ENCODE results near the gene TNK1.

The TNK1 gene

DNA sequence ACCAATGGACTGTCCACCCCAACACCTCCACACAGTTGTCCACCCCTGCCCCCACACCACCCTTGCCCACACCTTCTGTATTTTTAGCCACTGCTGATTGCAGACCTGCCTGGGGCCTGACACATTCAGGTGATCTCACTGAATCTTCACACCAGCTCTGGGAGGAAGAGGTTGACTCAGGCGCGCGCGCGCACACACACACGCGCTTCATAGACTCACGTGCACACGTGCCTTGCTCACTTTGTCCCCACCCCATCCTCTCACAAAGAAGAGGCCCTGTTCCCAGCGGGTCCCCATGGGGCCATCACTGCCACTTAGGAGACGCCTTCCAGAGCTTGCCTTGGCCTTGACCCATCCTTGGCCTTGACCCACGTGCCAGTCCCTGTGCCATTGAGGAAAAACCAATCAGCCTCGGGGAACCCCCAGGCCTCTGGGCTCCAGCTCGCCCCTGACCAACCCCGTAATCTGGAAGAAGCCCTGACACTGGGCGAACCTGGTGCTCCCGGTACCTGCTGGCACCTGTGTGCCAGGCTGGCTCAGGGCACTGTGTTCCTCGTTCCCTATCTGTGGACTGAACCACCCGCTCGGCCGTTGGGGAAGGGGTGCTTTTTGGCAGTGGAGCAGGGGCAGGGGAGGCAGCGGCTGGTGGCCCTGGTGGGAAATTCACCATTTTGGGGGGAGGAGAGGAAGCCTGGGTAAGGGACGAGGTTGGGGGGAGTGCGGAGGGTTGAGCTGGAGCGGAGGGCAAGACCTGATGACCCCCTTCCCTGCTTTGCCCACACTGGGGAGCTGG, 29.9 kb downstream of the TNK1 start:
- no peak for DNase-seq (ENCODE audit: low read depth in 2 of 2)

DNA sequence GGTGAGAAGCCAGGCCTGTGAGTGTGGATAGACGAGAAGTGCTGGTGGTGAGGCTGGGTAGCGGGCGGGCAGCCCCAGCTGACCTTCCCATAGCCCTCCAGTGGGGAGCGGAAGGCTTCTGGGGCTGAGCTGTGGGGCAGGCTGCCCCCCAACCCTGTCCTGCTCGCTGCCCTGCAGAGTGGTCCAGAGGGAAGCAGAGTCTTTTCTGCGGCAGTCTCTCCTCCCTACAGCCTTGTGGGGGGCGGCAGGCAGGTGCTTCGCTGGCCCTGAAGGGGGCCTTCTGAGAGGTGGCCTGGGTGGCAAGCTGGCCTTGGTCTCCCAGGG, 30.5 kb downstream of the TNK1 start:
- no peak for DNase-seq (ENCODE audit: low read depth in 2 of 2)

DNA sequence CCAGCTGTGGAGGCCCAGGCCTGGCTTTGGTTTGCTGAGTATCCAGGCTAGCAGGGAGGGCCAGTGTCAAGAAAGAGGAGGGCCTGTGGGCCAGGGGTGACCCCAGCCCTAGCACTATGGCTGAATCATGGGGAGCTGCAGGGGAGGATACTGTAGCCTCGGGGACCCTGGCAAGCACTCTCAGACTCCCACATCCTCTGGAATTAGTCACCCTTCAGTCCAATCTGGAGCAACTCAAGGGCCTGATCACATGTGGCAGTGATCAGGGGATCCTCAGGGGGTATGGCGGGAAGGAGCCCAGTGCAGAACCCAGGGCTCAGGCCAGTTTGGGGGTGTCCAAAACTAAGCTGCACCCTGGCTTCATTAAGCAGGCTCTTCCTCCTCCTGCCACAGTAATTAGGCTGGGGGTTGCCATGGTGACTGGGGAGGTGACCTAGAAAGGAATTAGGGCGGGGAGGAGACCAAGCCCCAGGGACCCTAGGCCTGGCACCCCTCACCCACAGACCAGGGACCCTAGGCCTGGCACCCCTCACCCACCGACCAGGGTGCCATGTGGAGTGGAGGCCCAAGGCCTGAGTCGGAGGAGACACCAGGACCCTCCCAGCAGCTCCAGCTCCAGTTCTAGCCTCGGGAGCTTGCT, 32.6 kb downstream of the TNK1 start:
- DNase-seq (ENCODE audit: low read depth in 2 of 2) = no peak

DNA sequence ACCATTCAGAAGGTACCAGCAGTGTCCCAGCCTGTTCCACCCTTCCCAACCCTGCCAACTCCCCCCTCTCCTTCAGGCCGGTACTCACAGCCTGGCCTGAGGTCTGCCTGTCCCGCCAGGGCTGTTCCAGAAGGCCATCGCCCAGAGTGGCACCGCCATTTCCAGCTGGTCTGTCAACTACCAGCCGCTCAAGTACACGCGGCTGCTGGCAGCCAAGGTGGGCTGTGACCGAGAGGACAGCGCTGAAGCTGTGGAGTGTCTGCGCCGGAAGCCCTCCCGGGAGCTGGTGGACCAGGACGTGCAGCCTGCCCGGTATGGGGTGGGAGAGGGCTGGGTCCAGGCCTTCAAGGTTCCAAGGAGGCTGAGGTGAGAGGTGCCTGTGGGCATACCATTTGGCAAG, 33.9 kb downstream of the TNK1 start:
- DNase-seq (ENCODE audit: low read depth in 2 of 2) = no peak

DNA sequence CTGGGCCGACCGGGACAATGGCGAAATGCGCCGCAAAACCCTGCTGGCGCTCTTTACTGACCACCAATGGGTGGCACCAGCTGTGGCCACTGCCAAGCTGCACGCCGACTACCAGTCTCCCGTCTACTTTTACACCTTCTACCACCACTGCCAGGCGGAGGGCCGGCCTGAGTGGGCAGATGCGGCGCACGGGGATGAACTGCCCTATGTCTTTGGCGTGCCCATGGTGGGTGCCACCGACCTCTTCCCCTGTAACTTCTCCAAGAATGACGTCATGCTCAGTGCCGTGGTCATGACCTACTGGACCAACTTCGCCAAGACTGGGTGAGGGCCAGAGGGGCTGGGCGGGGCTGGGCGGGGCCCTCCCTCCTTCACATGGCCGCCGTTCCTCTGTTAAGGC, 34.9 kb downstream of the TNK1 start:
- DNase-seq (ENCODE audit: low read depth in 2 of 2) = no peak

DNA sequence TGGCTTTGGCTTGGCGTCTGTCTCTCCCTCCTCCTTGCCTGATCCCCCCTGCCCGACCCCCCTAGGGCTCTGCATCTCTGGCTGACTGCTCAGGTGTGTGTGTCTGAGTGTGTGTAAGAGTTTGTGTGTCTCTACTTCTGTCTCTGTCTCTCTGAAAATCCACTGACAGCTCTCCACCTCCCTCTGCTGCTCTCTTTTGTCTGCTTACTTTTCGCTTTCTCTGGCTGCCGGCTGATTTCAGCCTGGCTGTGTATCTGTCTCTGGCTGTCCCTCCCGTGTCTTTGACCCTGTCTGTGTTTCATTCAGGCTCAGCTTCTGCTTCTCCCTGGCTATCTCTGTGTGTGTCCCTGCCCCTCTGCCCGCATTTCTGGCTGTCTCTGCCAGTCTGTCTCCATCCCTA, 35.4 kb downstream of the TNK1 start:
- DNase-seq (ENCODE audit: low read depth in 2 of 2) = no peak

DNA sequence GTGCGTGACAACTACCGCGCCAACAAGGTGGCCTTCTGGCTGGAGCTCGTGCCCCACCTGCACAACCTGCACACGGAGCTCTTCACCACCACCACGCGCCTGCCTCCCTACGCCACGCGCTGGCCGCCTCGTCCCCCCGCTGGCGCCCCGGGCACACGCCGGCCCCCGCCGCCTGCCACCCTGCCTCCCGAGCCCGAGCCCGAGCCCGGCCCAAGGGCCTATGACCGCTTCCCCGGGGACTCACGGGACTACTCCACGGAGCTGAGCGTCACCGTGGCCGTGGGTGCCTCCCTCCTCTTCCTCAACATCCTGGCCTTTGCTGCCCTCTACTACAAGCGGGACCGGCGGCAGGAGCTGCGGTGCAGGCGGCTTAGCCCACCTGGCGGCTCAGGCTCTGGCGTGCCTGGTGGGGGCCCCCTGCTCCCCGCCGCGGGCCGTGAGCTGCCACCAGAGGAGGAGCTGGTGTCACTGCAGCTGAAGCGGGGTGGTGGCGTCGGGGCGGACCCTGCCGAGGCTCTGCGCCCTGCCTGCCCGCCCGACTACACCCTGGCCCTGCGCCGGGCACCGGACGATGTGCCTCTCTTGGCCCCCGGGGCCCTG, 36.3 kb downstream of the TNK1 start:
- no peak for DNase-seq (ENCODE audit: low read depth in 2 of 2)

DNA sequence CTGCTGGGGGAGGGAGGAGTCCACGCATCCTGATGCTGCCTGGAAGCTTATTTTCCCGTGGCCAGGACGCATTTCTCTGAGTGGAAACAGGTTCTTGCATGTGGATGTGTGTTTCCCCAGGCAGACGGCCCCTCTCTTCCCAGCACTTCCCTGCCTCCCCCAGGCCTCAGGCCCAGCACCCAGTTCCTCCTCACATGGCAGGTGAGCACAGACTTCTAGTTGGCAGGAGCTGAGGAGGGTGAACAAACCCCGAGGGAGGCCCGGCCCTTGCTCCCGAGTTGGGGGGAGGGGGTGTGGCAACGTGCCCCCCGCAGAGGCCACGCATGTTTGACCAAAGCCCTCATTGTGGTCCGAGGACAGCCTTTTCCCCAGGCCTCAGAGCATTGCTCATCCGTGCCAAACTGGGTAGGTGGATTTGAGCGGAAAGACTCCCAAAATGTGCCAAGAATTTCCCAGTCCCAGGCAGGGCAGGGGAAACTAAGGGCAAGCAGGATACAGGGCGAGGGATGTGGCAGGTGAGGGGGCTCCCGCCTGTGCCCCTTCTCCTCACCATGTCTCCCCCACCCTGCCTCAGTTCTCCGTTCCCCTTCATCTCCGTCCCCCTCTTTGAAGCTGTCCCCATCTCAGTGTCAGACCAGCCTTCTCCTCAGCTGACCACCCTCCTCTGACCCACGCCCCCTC, 37.7 kb downstream of the TNK1 start:
- no peak for DNase-seq (ENCODE audit: low read depth in 2 of 2)

DNA sequence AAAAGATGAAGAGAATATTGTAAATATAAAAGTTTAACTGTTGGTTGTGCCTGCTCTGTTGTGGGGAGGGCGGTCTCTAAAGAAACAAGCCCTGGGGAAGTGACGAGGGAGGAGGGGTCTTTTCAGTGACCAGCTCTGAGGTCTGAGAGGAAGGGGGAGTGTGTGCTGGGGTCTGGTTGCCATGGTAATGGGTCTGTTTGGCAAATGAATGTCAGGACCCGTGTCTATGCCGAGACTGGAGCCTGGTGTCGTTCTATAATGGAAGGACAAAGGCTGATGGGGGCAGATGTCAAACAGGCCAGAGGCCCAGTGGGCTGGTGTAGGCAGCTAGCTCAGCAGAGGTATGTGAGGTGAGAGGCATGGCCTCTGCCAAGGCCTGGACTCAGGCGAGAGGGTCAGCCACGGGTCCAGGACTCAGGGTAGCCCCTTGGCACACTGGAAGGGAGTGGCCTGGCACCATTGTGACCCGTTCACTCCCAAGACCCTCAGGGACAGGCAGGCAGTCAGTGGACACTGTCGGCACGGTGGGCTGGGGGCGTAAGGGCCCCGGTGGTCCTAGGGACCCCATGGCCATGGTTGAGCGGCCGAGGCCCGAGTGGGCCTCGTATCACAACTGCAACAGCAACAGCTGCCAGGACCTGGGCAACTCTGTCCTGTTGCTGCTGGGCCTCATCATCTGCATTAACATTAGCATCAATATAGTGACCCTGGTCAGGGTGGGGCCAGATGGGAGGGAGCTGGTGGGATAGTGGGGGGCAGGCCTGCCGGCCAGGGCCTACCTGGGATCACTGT, 39.1 kb downstream of the TNK1 start, which contains the start of gene SPEM1:
Gene SPEM1 (plus strand): TSS at position 506 of the 792 bp plus-strand sequence. CDS start 61 bp downstream, at position 567.
- no peak for DNase-seq (ENCODE audit: low read depth in 2 of 2)

DNA sequence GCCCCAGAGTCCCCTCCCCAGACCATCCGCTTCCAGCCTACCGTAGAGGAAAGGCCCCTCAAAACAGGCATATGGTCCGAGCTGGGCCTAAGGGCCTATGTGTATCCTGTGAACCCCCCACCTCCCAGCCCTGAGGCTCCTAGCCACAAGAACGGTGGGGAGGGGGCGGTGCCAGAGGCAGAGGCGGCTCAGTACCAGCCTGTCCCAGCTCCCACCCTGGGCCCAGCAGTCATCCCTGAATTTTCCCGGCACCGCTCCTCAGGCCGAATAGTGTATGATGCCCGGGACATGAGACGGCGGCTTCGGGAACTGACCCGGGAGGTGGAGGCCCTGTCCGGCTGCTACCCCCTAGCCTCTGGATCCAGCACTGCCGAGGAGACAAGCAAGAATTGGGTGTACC, 40.3 kb downstream of the TNK1 start:
- no peak for DNase-seq (ENCODE audit: low read depth in 2 of 2)

DNA sequence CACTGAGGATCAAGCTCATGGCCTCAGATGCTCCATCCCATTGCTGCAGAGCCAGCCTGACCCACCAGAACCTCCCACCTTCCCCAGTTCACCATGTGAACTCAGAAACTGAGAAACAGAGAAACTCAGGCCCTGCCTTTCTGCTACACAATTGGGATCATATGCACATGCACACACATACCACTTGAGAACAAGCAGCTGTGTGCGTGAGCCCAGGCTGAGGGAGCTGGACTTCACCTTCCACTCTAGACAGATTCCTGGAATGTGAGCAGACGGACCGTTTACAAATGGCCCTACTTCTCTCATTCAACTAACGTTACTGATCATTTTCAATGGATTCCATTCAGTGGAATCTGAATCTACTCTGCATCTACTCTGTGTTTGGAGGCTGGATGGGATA, 42.8 kb downstream of the TNK1 start:
- DNase-seq (ENCODE audit: low read depth in 2 of 2) = no peak

DNA sequence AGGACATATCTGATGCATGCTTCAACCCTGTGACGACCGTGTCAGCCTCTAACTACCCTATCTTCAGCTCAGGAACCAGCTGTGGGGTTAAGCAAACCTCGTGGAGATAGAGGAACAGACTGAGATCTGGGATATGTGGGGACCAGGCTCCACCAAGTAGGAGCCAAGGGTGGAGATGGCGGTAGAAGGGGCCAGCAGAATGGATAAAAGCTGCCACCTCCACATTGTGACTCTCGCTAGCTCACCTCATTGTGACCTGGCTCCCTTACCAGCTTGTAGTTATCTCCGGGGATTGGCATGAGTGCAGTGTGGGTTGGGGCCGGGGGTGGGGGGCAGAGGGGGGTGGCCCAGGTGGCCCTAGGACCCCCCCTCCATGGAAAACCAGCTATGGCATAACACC, 44.4 kb downstream of the TNK1 start, which contains the start of gene SPEM2:
Gene SPEM2 (plus strand): TSS at position 301 of the 400 bp plus-strand sequence. CDS start 73 bp downstream, at position 374.
- DNase-seq (ENCODE audit: low read depth in 2 of 2) = no peak

DNA sequence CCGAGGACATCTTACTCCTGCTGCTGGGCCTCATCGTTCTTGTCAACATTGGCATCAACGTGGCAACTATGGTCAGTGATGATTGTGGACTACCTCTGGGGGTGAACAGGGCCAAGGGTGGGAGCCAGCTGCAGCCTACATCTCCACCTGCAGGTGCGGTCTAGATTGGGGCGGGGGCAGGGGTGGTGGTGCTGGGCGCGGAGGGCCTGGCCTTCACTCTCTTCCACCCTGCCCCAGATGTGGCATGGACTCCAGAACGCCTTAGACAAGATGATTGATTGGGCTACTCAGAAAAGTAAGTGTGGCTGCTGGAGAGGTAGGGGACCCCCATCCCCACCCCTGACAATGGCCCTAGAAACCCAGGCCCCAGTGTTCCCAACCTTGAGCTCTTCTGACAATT, 44.9 kb downstream of the TNK1 start:
- DNase-seq (ENCODE audit: low read depth in 2 of 2) = no peak

DNA sequence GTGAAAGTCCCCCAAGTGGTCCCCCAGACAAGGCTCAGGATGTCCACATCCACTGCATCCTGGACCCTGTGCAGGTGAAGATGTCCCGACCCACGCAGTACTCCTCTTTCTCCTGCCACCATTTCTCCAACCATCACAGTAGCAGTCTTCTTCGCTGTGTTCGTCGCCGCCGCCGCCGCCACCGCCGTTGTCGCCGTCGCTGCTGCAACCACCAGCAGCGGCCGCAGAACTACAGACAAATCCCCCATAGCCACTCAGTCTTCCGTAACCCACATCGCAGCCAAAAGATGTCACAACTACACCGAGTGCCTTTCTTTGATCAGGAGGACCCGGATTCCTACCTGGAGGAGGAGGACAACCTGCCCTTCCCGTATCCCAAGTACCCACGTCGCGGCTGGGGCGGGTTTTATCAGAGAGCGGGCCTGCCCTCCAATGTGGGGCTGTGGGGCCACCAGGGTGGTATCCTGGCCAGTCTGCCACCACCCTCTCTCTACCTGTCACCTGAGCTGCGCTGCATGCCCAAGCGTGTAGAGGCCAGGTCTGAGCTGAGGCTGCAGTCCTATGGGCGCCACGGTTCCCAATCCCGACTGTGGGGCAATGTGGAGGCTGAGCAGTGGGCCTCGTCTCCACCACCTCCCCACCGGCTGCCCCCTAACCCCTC, 45.4 kb downstream of the TNK1 start:
- no peak for DNase-seq (ENCODE audit: low read depth in 2 of 2)

DNA sequence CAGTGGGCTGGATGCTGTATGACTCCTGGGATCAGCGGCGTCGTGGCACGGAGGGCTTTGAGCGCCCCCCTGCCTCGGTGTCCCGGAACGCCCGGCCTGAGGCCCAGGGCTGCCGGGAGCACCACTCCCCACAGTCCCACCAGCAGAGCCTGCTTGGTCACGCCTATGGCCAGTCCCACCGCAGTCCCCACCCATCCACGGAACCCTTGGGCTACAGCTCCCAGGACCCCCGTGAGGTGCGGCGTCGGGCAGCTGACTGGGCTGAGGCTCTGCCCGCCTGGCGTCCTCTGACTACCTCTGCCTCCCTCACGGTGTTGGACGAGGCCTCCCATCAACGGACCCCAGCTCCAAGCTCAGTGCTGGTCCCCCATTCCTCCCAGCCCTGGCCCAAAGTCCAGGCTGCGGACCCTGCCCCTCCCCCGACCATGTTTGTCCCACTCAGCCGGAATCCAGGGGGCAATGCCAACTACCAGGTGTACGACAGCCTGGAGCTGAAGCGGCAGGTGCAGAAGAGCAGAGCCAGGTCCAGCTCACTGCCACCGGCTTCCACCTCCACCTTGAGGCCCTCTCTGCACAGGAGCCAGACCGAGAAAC, 46.1 kb downstream of the TNK1 start:
- no peak for DNase-seq (ENCODE audit: low read depth in 2 of 2)

DNA sequence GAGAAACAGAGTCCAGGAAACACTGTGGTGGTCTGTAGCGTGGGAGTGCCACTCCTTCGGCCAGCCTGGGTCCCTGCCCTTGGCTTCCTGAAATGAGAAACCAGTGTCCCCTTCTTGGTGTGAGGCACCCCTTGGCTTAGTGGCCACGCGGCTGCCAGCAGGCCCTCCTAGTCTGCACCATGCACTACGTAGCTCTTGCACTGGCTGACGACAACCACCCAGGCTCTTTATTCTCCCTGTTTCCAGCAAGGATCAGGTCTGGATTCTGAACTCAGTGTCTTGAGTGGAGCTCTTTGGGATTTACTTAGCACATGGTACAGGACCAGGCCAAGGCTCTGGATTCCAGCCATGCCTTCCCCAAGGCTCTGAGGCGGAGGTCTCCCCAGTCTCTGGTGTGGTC, 46.7 kb downstream of the TNK1 start:
- DNase-seq (ENCODE audit: low read depth in 2 of 2) = no peak

DNA sequence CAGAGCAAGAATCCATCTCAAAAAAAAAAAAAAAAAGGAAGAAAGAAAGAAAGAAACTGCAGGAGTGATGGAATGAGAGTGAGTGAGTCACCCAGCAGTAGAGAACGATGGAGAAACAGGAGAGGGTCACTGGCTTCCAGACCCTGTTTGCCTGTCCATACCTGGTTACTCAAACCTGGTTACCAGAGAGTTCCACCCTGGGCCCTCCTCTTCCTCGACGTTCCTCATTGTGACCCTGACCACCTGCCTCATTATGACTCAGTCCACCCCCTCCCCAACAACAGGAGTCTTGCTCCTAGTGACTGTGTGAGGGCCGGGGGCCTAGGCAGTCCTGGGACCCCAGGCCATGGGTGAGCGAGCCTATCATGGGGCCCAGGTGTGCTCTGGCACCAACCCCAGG, 47.7 kb downstream of the TNK1 start, which contains the start of gene SPEM3:
Gene SPEM3 (plus strand): TSS at position 301 of the 400 bp plus-strand sequence. CDS start 46 bp downstream, at position 347.
- no peak for DNase-seq (ENCODE audit: low read depth in 2 of 2)

DNA sequence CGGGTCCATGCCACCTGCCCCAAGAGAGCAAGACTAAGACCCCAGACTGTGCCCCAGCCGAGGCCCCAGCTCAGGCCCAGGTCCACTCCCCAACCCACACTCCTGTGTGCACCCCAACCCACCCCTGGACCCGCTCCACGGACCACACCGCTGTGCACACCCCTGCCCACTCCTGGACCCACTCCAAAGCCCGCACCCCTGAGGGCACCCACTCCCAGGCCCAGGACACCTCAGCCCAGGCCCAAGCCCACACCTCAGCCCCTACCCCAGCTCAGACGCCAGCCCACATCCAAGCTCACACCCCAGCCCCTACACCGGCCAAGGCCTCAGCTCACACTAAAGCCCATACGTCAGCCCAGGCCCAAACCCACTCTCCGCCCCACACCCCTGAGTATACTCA, 48.8 kb downstream of the TNK1 start:
- DNase-seq (ENCODE audit: low read depth in 2 of 2) = no peak

DNA sequence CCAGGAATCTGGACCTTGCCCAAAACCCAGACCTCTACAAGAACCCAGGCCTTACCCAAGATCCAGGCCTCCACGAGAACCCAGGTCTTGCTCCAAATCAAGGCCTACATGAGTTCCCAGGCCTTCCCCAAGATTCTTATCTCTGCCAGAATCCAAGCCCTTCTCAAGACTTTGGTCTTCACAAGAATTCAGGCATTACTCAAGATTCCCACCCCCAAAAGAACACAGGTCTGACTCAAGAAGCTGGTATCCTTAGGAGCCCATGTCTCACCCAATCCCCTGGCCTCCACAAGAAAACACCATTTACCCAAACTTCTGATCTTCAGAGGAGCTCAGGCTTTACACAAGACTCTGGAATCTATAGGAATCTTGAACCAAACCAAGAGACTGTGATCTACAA, 50.3 kb downstream of the TNK1 start:
- DNase-seq (ENCODE audit: low read depth in 2 of 2) = no peak

DNA sequence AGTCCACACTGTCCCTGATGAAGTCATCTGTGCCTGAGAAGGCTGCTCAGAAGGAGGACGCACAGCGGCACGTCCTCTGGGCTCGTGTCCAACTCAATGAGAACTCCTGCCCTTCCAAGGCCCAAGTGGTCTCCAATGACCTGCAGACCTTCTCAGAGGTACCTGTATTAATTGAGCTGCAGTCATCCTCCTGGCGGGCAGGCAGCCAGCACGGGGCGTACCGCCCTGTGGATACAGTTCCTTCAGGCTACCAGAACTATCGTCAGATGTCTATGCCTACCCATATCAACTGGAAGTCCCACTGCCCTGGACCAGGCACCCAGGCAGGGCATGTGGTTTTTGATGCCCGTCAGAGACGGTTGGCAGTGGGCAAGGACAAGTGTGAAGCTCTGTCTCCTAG, 51.4 kb downstream of the TNK1 start:
- no peak for DNase-seq (ENCODE audit: low read depth in 2 of 2)

All from stimulated activated CD4-positive, alpha-beta T cell treated with anti-CD3 and anti-CD28 coated beads, Interleukin-1b, Interleukin-23, amount 100 ng/mL, for 4 hours (primary cell).